A673 (cell line): Measurements from ENCODE around the gene SNAI3. TPM values are rescaled to one million over a fixed set of nuclear protein-coding genes. Genes with fewer than 3 reads are reported as not detected.

ENCODE experiments used
- BruUV-seq: library from RNA; stranded (reverse); fragments of 400-500 nt; replicated peaks from 2 replicates; lab custom pipeline; 2021; lab: Mats Ljungman, UMichigan
- CTCF ChIA-PET: fragments of 300-600 bp; sonication (Branson Sonifier 250); formaldehyde crosslinking; loops from one replicate; lab custom pipeline; 2022; ENCODE audit warnings: antibody characterized with exemption; lab: Charles Lee
- POLR2A ChIA-PET: fragments of 300-600 bp; sonication (Branson Sonifier 250); formaldehyde crosslinking; loops from one replicate; lab custom pipeline; 2022; ENCODE audit warnings: antibody characterized with exemption; ENCODE audit not compliant: low non-redundant PET; lab: Charles Lee
- DNase-seq: peaks from one replicate; pipeline ENCODE4 v3.0.0-alpha.2; 2015; ENCODE audit warnings: low spot score
- H3K27ac ChIP-seq: fragments of 200-600 bp; sonication (generic); 2 replicates; pipeline ENCODE4 v1.5.1; 2016; ENCODE audit warnings: mixed run types, low read depth, mild to moderate bottlenecking, mixed read lengths, antibody characterized with exemption, low read length; ENCODE audit not compliant: poor library complexity, severe bottlenecking
- H3K27me3 ChIP-seq: fragments of 200-600 bp; sonication (generic); replicated peaks from 2 replicates; pipeline ENCODE4 v1.6.1; 2017; ENCODE audit warnings: mixed run types, low read depth, mild to moderate bottlenecking, mixed read lengths, antibody characterized with exemption, low read length; ENCODE audit not compliant: insufficient read depth, poor library complexity
- H3K36me3 ChIP-seq: fragments of 200-600 bp; sonication (generic); 2 replicates; pipeline ENCODE4 v1.6.1; 2016; ENCODE audit warnings: mixed run types, mild to moderate bottlenecking, mixed read lengths, antibody characterized with exemption, low read length; ENCODE audit not compliant: insufficient read depth, poor library complexity, severe bottlenecking
- H3K4me1 ChIP-seq: fragments of 200-600 bp; sonication (generic); 2 replicates; pipeline ENCODE4 v1.6.1; 2017; ENCODE audit warnings: mixed run types, mild to moderate bottlenecking, mixed read lengths, antibody characterized with exemption, low read length; ENCODE audit not compliant: insufficient read depth, poor library complexity, severe bottlenecking
- H3K4me3 ChIP-seq: fragments of 200-600 bp; sonication (generic); 2 replicates; pipeline ENCODE4 v1.5.1; 2016; ENCODE audit warnings: low read depth, mixed run types, mild to moderate bottlenecking, mixed read lengths, low read length; ENCODE audit not compliant: poor library complexity, severe bottlenecking
- H3K9me3 ChIP-seq: fragments of 200-600 bp; sonication (generic); 2 replicates; pipeline ENCODE4 v1.6.1; 2016; ENCODE audit warnings: mixed run types, low read depth, mild to moderate bottlenecking, mixed read lengths, antibody characterized with exemption, low read length; ENCODE audit not compliant: poor library complexity, severe bottlenecking
- CTCF ChIP-seq: fragments of 300-800, 200-600 bp; sonication (generic); conservative IDR thresholded peaks from 2 replicates; pipeline ENCODE4 v1.5.1; 2017; ENCODE audit warnings: low read depth, mild to moderate bottlenecking, antibody characterized with exemption, low read length, moderate library complexity, mixed read lengths
- EZH2 ChIP-seq: fragments of 200-600 bp; sonication (generic); IDR thresholded peaks from 2 replicates; pipeline ENCODE4 v1.6.1; 2017; ENCODE audit warnings: borderline replicate concordance, low read depth, mild to moderate bottlenecking, mixed read lengths, antibody characterized with exemption, low read length; ENCODE audit not compliant: poor library complexity, severe bottlenecking
- intact Hi-C: fragments of 100-400 bp; cut with micrococcal nuclease; formaldehyde crosslinking; loops from one replicate; pipeline ENCODE4 v1.10.0; 2022; ENCODE audit not compliant: unreplicated experiment
- total RNA-seq: library from RNA; stranded (reverse); gene quantifications from 2 replicates; pipeline ENCODE4 v1.2.3, GENCODE V29; 2021

Gene SNAI3
- total RNA-seq, 1 experiment from 2014 or later: not detected

GRCh38 chr16:88662843-88663606 lies 23.3 kb downstream of the SNAI3 start, which contains the start of gene MVD:
MVD (minus strand) TSS chr16:88663091; CDS start chr16:88663080, 11 bp downstream.
- Histone ChIP-seq H3K4me3 (peak within 1 kb of the TSS; percentile 90), H3K27ac (peak within 1 kb of the TSS; percentile 97), H3K36me3 (peaks cover 13% of the 10 kb centered on the region), H3K4me1 (no peaks in the 10 kb centered on the region), H3K27me3 (no peaks in the 10 kb centered on the region), H3K9me3 (no peaks in the 10 kb centered on the region)
- no TSS peak for BruUV-seq
- no peak for TF ChIP-seq EZH2
- TF ChIP-seq CTCF: 0 out of 2 replicates have a peak, but pooled peaks have one; percentile 34
- intact Hi-C loops: no loop called here
- CTCF ChIA-PET: interaction anchor here (1.3 kb wide), 1 partner anchor 75 kb away, joined by 5 read pairs; no protein-coding TSS in a partner anchor
- POLR2A ChIA-PET: no interaction called here
- peak; percentile 98 for DNase-seq

- CTCF ChIA-PET: interaction anchor here (1.3 kb wide), 1 partner anchor 75 kb away, joined by 5 read pairs; no protein-coding TSS in a partner anchor
Measured at GRCh38 chr16:88662222-88662842, 24.0 kb downstream of the SNAI3 start.

More at GRCh38 chr16:88662222-88662842, 24.0 kb downstream of the SNAI3 start:
- no peak for DNase-seq
- Histone ChIP-seq H3K27ac (peak overlapping the region; percentile 97), H3K9me3 (no peaks in the 10 kb centered on the region), H3K4me3 (peak overlapping the region; percentile 90), H3K36me3 (peaks cover 20% of the 10 kb centered on the region), H3K4me1 (no peaks in the 10 kb centered on the region), H3K27me3 (no peaks in the 10 kb centered on the region)
- POLR2A ChIA-PET: interaction anchor here (0.6 kb wide), 1 partner anchor 140 kb away, joined by 3 read pairs; no protein-coding TSS in a partner anchor
- intact Hi-C loops: no loop called here
- TSS peak; percentile 61 for BruUV-seq
- TF ChIP-seq CTCF (no peak), EZH2 (no peak)
